Measurements from ENCODE around the gene PTBP1. TPM values are rescaled to one million over a fixed set of nuclear protein-coding genes. Genes with fewer than 3 reads are reported as not detected.
A peak's percentile ranks its signal among the peaks of the same experiment; 100 is the strongest.

Gene PTBP1
- total and polyA plus RNA-seq, 2 of the 13 experiments (the other 11 are each of a cell fraction or from before 2014, with no cell fraction given): 195 to 288 TPM

DNA sequence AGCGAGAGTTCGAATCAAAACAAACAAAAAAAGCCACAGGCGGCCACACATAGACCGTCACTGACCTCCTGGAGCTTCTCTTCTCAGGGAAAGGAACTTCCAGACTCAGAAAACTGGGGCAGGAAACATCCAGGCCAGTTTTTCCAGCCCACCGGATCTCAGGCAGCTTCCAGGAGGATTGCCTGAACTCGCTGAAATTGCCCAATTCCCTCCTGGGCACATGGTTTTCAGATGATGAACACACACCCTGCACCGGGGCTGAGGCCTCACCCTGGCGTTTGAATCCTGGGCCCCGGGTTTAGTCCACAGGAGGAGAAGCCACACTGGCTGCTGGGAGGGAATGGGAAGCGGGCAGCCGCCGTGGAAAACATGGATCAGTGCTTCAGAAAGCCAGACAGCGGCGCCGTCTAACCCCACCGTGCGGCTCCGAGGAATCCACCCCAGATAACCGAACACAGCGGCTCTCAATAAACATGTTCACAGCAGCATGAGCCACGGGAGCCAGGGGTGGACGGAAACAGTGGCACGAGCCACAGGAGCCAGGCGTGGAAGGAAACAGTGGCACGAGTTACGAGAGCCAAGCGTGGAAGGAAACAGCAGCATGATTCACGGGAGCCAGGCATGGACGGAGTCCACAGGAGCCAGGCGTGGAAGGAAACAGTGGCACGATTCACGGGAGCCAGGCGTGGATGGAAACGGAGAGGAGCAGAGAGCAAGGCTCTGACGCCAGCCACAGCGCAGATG, 18.2 kb upstream of the PTBP1 start (continued):
- no peak for TF ChIP-seq ZZZ3 (CRISPR knock-in tag; IDR thresholded peaks at IDR 0.05; ENCODE audit: borderline replicate concordance)
- TF ChIP-seq NFE2L1 (CRISPR knock-in tag; IDR thresholded peaks at IDR 0.05; ENCODE audit: borderline replicate concordance): no peak
- TF ChIP-seq ZNF850 (CRISPR knock-in tag; conservative IDR thresholded peaks at IDR 0.05): no peak
- TF ChIP-seq ZFYVE20 (CRISPR knock-in tag; IDR thresholded peaks at IDR 0.05; ENCODE audit: borderline replicate concordance, low read depth): no peak
- TF ChIP-seq THYN1 (CRISPR knock-in tag; IDR thresholded peaks at IDR 0.05; ENCODE audit: borderline replicate concordance, low read depth): no peak
- TF ChIP-seq BHLHE40 (IDR thresholded peaks at IDR 0.05; ENCODE audit: low read length): no peak
- TF ChIP-seq ZNF780A (CRISPR knock-in tag; IDR thresholded peaks at IDR 0.05): no peak
- TF ChIP-seq MLXIP (CRISPR knock-in tag; IDR thresholded peaks at IDR 0.05; ENCODE audit: borderline replicate concordance): peak; percentile 58; the same call in 1 of the 2 replicates
- no peak for TF ChIP-seq RBFOX2 (IDR thresholded peaks at IDR 0.05; ENCODE audit: low read depth, low read length)
- peak; percentile 84 for TF ChIP-seq ZNF317 (CRISPR knock-in tag; IDR thresholded peaks at IDR 0.05)
- TF ChIP-seq ZNF296 (CRISPR knock-in tag; conservative IDR thresholded peaks at IDR 0.05): no peak
- no peak; the same call in 1 of the 2 replicates for TF ChIP-seq ZNF367 (CRISPR knock-in tag; IDR thresholded peaks at IDR 0.05; ENCODE audit: borderline replicate concordance)
- no peak for TF ChIP-seq ZNF17 (CRISPR knock-in tag; IDR thresholded peaks at IDR 0.05)
- TF ChIP-seq ZEB1 (IDR thresholded peaks at IDR 0.05; ENCODE audit: insufficient replicate concordance, low read depth): no peak
- TF ChIP-seq FOXO1 (CRISPR knock-in tag; IDR thresholded peaks at IDR 0.05): peak; percentile 76
- no peak for TF ChIP-seq GTF3A (CRISPR knock-in tag; conservative IDR thresholded peaks at IDR 0.05)
- TF ChIP-seq XRCC5 (optimal IDR thresholded peaks at IDR 0.05; ENCODE audit: low read length): no peak
- TF ChIP-seq YY1 (IDR thresholded peaks at IDR 0.05; ENCODE audit: insufficient read depth, insufficient replicate concordance, low read depth, low read length): peak; percentile 44
- no peak for TF ChIP-seq FOXO4 (CRISPR knock-in tag; conservative IDR thresholded peaks at IDR 0.05)
- TF ChIP-seq, protein P1, sequence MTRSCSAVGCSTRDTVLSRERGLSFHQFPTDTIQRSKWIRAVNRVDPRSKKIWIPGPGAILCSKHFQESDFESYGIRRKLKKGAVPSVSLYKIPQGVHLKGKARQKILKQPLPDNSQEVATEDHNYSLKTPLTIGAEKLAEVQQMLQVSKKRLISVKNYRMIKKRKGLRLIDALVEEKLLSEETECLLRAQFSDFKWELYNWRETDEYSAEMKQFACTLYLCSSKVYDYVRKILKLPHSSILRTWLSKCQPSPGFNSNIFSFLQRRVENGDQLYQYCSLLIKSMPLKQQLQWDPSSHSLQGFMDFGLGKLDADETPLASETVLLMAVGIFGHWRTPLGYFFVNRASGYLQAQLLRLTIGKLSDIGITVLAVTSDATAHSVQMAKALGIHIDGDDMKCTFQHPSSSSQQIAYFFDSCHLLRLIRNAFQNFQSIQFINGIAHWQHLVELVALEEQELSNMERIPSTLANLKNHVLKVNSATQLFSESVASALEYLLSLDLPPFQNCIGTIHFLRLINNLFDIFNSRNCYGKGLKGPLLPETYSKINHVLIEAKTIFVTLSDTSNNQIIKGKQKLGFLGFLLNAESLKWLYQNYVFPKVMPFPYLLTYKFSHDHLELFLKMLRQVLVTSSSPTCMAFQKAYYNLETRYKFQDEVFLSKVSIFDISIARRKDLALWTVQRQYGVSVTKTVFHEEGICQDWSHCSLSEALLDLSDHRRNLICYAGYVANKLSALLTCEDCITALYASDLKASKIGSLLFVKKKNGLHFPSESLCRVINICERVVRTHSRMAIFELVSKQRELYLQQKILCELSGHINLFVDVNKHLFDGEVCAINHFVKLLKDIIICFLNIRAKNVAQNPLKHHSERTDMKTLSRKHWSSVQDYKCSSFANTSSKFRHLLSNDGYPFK (CRISPR knock-in tag; IDR thresholded peaks at IDR 0.05; ENCODE audit: borderline replicate concordance): no peak
- peak; percentile 10 for TF ChIP-seq ZNF883 (CRISPR knock-in tag; IDR thresholded peaks at IDR 0.05; ENCODE audit: not compliant biosample characterization)
- TF ChIP-seq NFYB (CRISPR knock-in tag; IDR thresholded peaks at IDR 0.05): no peak
- TF ChIP-seq RORA (CRISPR knock-in tag; IDR thresholded peaks at IDR 0.05): no peak
